SK-N-SH (cell line): Measurements from ENCODE around the gene CCDC141. TPM values are rescaled to one million over a fixed set of nuclear protein-coding genes. Genes with fewer than 3 reads are reported as not detected.

ENCODE experiments used
- CTCF ChIA-PET: fragments of 300-600, 350-600 bp; formaldehyde crosslinking; extraction: SDS; loops from one replicate; lab custom pipeline; 2021; lab: Yijun Ruan, JAX
- POLR2A ChIA-PET: fragments of 350-600 bp; sonication (Branson Sonifier 250); formaldehyde crosslinking; extraction: SDS; loops from one replicate; lab custom pipeline; 2020; ENCODE audit warnings: antibody characterized with exemption, inconsistent platforms; lab: Yijun Ruan, JAX
- DNase-seq: peaks from one replicate; pipeline ENCODE4 v3.0.0; 2012
- H2AFZ ChIP-seq: fragments of 200-600 bp; sonication (generic); 2 replicates; pipeline ENCODE4 v1.8.1; 2016; ENCODE audit warnings: antibody characterized with exemption, mild to moderate bottlenecking, low read depth
- H3F3A ChIP-seq: fragments of 200-600 bp; sonication (generic); replicated peaks from 2 replicates; pipeline ENCODE3; 2016; ENCODE audit warnings: antibody characterized with exemption, mild to moderate bottlenecking; ENCODE audit not compliant: insufficient read depth
- H3K27ac ChIP-seq, 2 experiments: fragments of 200-500 bp in 1 of 2; fragments of 200-600 bp in 1 of 2; sonication (Bioruptor generic) in 1 of 2; sonication (generic), shearing (Covaris generic) in 1 of 2; 2 replicates each; pipeline versions ENCODE4 v1.5.1 to v1.6.1; 2014 to 2016; ENCODE audit warnings: low read depth in 2 of 2, inconsistent platforms in 1 of 2, low read length in 1 of 2, mild to moderate bottlenecking in 1 of 2, mixed read lengths in 1 of 2
- H3K27me3 ChIP-seq: fragments of 200-600 bp; sonication (generic), shearing (Covaris generic); 2 replicates; pipeline ENCODE4 v1.6.1; 2016; ENCODE audit warnings: mixed run types; ENCODE audit not compliant: insufficient read depth
- H3K36me3 ChIP-seq, 2 experiments: fragments of 200-500 bp in 1 of 2; fragments of 200-600 bp in 1 of 2; sonication (Bioruptor generic) in 1 of 2; sonication (generic) in 1 of 2; replicated peaks in 1 of 2; 2 replicates each; pipeline versions ENCODE3 to v1.5.1; 2014 to 2016; ENCODE audit warnings: low read length in 1 of 2, mild to moderate bottlenecking in 1 of 2; ENCODE audit not compliant: insufficient read depth in 2 of 2, control insufficient read depth in 1 of 2
- H3K4me1 ChIP-seq, 2 experiments: fragments of 200-500 bp in 1 of 2; fragments of 200-600 bp in 1 of 2; sonication (Bioruptor generic) in 1 of 2; sonication (generic), shearing (Covaris generic) in 1 of 2; 2 replicates each; pipeline versions ENCODE4 v1.5.1 to v1.6.1; 2014 to 2016; ENCODE audit warnings: low read depth in 1 of 2, low read length in 1 of 2, mixed run types in 1 of 2; ENCODE audit not compliant: insufficient read depth in 2 of 2, control insufficient read depth in 1 of 2
- H3K4me2 ChIP-seq: fragments of 200-600 bp; sonication (generic), shearing (Covaris generic); 2 replicates; pipeline ENCODE4 v1.6.1; 2017; ENCODE audit warnings: mixed run types
- H3K4me3 ChIP-seq, 2 experiments: fragments of 200-500 bp in 1 of 2; fragments of 200-600 bp in 1 of 2; sonication (Bioruptor generic) in 1 of 2; sonication (generic), shearing (Covaris generic) in 1 of 2; 2 replicates each; pipeline versions ENCODE4 v1.5.1 to v1.8.1; 2014 to 2016; ENCODE audit warnings: low read depth in 2 of 2, inconsistent platforms in 1 of 2, low read length in 1 of 2, mild to moderate bottlenecking in 1 of 2, mixed read lengths in 1 of 2, moderate library complexity in 1 of 2
- H3K79me2 ChIP-seq: fragments of 200-600 bp; sonication (generic); 2 replicates; pipeline ENCODE4 v1.8.1; 2017; ENCODE audit warnings: mild to moderate bottlenecking; ENCODE audit not compliant: insufficient read depth
- H3K9ac ChIP-seq: fragments of 200-600 bp; sonication (generic); 2 replicates; pipeline ENCODE4 v1.6.1; 2017; ENCODE audit warnings: mixed run types
- H3K9me2 ChIP-seq: fragments of 200-600 bp; sonication (generic); 2 replicates; pipeline ENCODE4 v1.6.1; 2017; ENCODE audit warnings: mixed run types
- H3K9me3 ChIP-seq: fragments of 200-600 bp; sonication (generic); 2 replicates; pipeline ENCODE4 v1.6.1; 2017; ENCODE audit warnings: mixed run types, mild to moderate bottlenecking, moderate library complexity
- H4K20me1 ChIP-seq: fragments of 200-600 bp; sonication (generic); 2 replicates; pipeline ENCODE4 v1.6.1; 2017; ENCODE audit warnings: mild to moderate bottlenecking, mixed run types; ENCODE audit not compliant: insufficient read depth
- EP300 ChIP-seq, 2 experiments: IDR thresholded peaks; 2 replicates each; pipeline versions ENCODE4 v1.4.0 to v1.6.1; 2012; ENCODE audit warnings: borderline replicate concordance in 1 of 2, low read depth in 1 of 2, low read length in 1 of 2
- EZH2phosphoT487 ChIP-seq: fragments of 200-600 bp; sonication (generic); IDR thresholded peaks from 2 replicates; pipeline ENCODE4 v1.6.1; 2017; ENCODE audit warnings: low read depth, mixed run types, mild to moderate bottlenecking, antibody characterized with exemption, moderate library complexity, borderline replicate concordance
- FOSL2 ChIP-seq: IDR thresholded peaks from 2 replicates; pipeline ENCODE4 v1.4.0; 2012; ENCODE audit warnings: low read depth, mild to moderate bottlenecking, moderate library complexity, borderline replicate concordance
- FOXJ3 ChIP-seq: sonication (generic); formaldehyde crosslinking; IDR thresholded peaks from 2 replicates; pipeline ENCODE4 v1.5.1; 2020; ENCODE audit warnings: mild to moderate bottlenecking, missing genetic modification reagents
- GATA2 ChIP-seq: sonication (generic); formaldehyde crosslinking; IDR thresholded peaks from 2 replicates; pipeline ENCODE4 v1.5.0; 2020; ENCODE audit warnings: mild to moderate bottlenecking, missing genetic modification reagents
- NFIC ChIP-seq: IDR thresholded peaks from 2 replicates; pipeline ENCODE4 v1.4.0; 2012; ENCODE audit warnings: borderline replicate concordance
- POLR2AphosphoS5 ChIP-seq: IDR thresholded peaks from 2 replicates; pipeline ENCODE4 v1.6.1; 2012; ENCODE audit warnings: low read depth, low read length
- RCOR1 ChIP-seq: fragments of 150-350 bp; IDR thresholded peaks from 2 replicates; pipeline ENCODE4 v1.6.1; 2017; ENCODE audit warnings: antibody characterized with exemption, low read length
- RFX5 ChIP-seq: IDR thresholded peaks from 2 replicates; pipeline ENCODE4 v1.6.1; 2012; ENCODE audit warnings: mild to moderate bottlenecking, improper control_type of control experiment, low read length
- RXRA ChIP-seq: IDR thresholded peaks from 2 replicates; pipeline ENCODE4 v1.4.0; 2012; ENCODE audit warnings: low read depth, mild to moderate bottlenecking, borderline replicate concordance
- TCF12 ChIP-seq: IDR thresholded peaks from 2 replicates; pipeline ENCODE4 v1.4.0; 2012
- WGBS: methylation state at CpG from one replicate; pipeline ENCODE4 v1.1.6; 2017; ENCODE audit warnings: low lambda C conversion rate; 5-methylcytosine and 5-hydroxymethylcytosine counted together
- polyA plus RNA-seq, 3 experiments: library from polyadenylated mRNA; depleted of rRNA; stranded (reverse); fragments of >200 nt; gene quantifications; 2 replicates each; pipeline ENCODE4 v1.2.3, GENCODE V29; 2012
- TF ChIP-seq, protein P1 (sequence below): IDR thresholded peaks from 2 replicates; pipeline ENCODE4; 2012
- TF ChIP-seq, protein P2 (sequence below): fragments of 200-600 bp; sonication (generic); IDR thresholded peaks from 2 replicates; pipeline ENCODE4 v1.6.1; 2017; ENCODE audit warnings: antibody characterized with exemption, mild to moderate bottlenecking, moderate library complexity
- TF ChIP-seq, protein P3 (sequence below): IDR thresholded peaks from 2 replicates; pipeline ENCODE4 v1.4.0; 2012; ENCODE audit warnings: low read depth, borderline replicate concordance

Gene CCDC141
- polyA plus RNA-seq, 1 of the 3 experiments (the other 2 are of a cell fraction) = 0.02 TPM

DNA sequence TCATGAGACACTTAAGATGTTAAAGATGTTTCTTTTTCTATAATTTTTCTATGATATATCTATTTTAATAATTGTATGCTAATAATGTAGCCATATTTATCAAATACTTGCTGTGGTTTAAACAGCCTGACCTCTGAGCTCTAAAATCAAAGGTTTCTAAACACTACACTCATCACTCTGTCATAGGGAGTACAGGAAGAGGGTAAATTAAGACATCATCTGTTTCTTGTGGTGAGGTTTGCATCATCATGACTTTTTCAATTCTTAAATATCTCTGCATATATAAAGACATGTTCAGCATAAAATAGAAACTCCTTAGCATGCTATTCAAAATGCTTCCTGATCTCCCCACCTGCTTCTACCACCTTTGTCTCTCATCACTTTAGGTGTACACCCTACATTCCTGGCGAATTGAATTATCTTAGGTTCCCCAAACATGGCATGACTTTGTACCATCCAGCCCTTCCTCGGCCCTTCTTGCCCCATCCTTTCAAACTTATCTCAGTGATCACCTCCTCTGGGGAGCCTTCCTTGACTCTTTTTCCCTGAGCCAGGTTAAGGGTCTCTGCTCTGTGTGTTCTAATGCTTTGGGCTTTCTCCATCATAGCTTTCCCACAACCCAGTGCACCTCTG, 137.4 kb downstream of the CCDC141 start:
- CTCF ChIA-PET = interaction anchor here (1.2 to 9.4 kb wide), 5 partner anchors 25 to 151 kb away, joined by 3 to 96 read pairs (median 6); no protein-coding TSS in a partner anchor
- H4K20me1 ChIP-seq = no peaks in the 10 kb centered on the region
- H3K36me3 ChIP-seq = no peaks in the 10 kb centered on the region
- DNase-seq = no peak
- no peaks in the 10 kb centered on the region for H3K9me3 ChIP-seq
- POLR2A ChIA-PET = no interaction called here
- no peaks in the 10 kb centered on the region for H3K27me3 ChIP-seq
- no peak overlapping the region for H3K27ac ChIP-seq
- H3F3A ChIP-seq = no peaks in the 10 kb centered on the region
- TF ChIP-seq EP300 (IDR thresholded peaks at IDR 0.05; ENCODE audit: borderline replicate concordance in 1 of 2, low read depth in 1 of 2, low read length in 1 of 2) = 0 out of 4 replicates have a peak, but pooled peaks of 1 of the 2 experiments have one; percentile 14
- no peak for TF ChIP-seq GATA2 (CRISPR knock-in tag)
- TF ChIP-seq, protein P1, sequence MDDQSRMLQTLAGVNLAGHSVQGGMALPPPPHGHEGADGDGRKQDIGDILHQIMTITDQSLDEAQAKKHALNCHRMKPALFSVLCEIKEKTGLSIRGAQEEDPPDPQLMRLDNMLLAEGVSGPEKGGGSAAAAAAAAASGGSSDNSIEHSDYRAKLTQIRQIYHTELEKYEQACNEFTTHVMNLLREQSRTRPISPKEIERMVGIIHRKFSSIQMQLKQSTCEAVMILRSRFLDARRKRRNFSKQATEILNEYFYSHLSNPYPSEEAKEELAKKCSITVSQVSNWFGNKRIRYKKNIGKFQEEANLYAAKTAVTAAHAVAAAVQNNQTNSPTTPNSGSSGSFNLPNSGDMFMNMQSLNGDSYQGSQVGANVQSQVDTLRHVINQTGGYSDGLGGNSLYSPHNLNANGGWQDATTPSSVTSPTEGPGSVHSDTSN = peak; percentile 51
- TF ChIP-seq FOSL2 = no peak; the same call in 1 of the 2 replicates
- TF ChIP-seq, protein P2, sequence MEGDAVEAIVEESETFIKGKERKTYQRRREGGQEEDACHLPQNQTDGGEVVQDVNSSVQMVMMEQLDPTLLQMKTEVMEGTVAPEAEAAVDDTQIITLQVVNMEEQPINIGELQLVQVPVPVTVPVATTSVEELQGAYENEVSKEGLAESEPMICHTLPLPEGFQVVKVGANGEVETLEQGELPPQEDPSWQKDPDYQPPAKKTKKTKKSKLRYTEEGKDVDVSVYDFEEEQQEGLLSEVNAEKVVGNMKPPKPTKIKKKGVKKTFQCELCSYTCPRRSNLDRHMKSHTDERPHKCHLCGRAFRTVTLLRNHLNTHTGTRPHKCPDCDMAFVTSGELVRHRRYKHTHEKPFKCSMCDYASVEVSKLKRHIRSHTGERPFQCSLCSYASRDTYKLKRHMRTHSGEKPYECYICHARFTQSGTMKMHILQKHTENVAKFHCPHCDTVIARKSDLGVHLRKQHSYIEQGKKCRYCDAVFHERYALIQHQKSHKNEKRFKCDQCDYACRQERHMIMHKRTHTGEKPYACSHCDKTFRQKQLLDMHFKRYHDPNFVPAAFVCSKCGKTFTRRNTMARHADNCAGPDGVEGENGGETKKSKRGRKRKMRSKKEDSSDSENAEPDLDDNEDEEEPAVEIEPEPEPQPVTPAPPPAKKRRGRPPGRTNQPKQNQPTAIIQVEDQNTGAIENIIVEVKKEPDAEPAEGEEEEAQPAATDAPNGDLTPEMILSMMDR = no peak
- TF ChIP-seq TCF12 = peak; percentile 45
- peaks cover 0 to 6% of the 10 kb centered on the region in 2 experiments; a peak in 2 of 4 replicates for H3K4me1 ChIP-seq
- no peak overlapping the region for H3K4me3 ChIP-seq
- H3K9me2 ChIP-seq = no peaks in the 10 kb centered on the region
- H3K79me2 ChIP-seq = no peaks in the 10 kb centered on the region
- no peak overlapping the region; the same call in 1 of the 2 replicates for H3K4me2 ChIP-seq
- peak overlapping the region; percentile 60 for H2AFZ ChIP-seq
- WGBS = 86% methylated on average over 2 of the region's 2 CpGs
- H3K9ac ChIP-seq = no peak overlapping the region

DNA sequence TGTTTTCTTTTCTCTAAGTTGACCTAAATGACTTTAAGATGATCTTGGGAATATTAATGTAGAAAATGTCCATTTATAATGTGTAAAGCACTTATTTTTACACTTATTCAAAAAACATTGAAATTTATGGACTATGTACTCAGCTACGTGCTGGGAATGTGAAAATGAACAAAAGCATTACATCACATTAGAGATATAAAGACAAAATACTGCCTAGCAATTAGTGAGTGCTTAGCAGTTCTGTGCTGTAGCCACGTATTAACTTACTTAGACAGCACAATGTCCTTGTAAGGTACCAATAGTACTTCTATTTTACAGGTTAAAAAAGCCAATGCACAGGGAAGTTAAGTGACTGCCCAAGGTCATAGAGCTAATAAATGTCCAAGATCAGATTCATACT, 138.9 kb downstream of the CCDC141 start:
- Histone ChIP-seq H3K4me1 (peaks cover 0 to 6% of the 10 kb centered on the region in 2 experiments; a peak in 1 of 4 replicates), H3K36me3 (no peaks in the 10 kb centered on the region), H3K27ac (no peak overlapping the region), H2AFZ (no peak overlapping the region), H3K4me2 (no peak overlapping the region), H3K27me3 (no peaks in the 10 kb centered on the region), H4K20me1 (no peaks in the 10 kb centered on the region), H3K79me2 (no peaks in the 10 kb centered on the region), H3K9me3 (no peaks in the 10 kb centered on the region), H3K9ac (no peak overlapping the region), H3K4me3 (no peak overlapping the region), H3K9me2 (no peaks in the 10 kb centered on the region), H3F3A (no peaks in the 10 kb centered on the region)
- ChIA-PET CTCF (interaction anchor here (1.0 to 9.4 kb wide), 5 partner anchors 20 to 206 kb away, joined by 3 to 96 read pairs (median 11); no protein-coding TSS in a partner anchor), POLR2A (no interaction called here)
- 76% methylated on average over 2 of the region's 2 CpGs for WGBS
- TF ChIP-seq RCOR1 (no peak), RXRA (no peak), NFIC (no peak), EZH2phosphoT487 (no peak), RFX5 (no peak), FOXJ3 (CRISPR knock-in tag) (no peak), POLR2AphosphoS5 (no peak)
- TF ChIP-seq, protein P1 = no peak
- TF ChIP-seq, protein P3, sequence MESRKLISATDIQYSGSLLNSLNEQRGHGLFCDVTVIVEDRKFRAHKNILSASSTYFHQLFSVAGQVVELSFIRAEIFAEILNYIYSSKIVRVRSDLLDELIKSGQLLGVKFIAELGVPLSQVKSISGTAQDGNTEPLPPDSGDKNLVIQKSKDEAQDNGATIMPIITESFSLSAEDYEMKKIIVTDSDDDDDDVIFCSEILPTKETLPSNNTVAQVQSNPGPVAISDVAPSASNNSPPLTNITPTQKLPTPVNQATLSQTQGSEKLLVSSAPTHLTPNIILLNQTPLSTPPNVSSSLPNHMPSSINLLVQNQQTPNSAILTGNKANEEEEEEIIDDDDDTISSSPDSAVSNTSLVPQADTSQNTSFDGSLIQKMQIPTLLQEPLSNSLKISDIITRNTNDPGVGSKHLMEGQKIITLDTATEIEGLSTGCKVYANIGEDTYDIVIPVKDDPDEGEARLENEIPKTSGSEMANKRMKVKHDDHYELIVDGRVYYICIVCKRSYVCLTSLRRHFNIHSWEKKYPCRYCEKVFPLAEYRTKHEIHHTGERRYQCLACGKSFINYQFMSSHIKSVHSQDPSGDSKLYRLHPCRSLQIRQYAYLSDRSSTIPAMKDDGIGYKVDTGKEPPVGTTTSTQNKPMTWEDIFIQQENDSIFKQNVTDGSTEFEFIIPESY = no peak
- TF ChIP-seq, protein P2 = no peak
- DNase-seq = no peak
